Dermis blood vessel endothelial cell (primary cell): ENCODE results near the gene CAMK1G. TPM values are rescaled to one million over a fixed set of nuclear protein-coding genes. Genes with fewer than 3 reads are reported as not detected.

Experiments
- DNase-seq: peaks from one replicate; pipeline ENCODE4 v3.0.0; 2010
- total RNA-seq: library from RNA; depleted of rRNA; stranded (reverse); fragments of >200 nt; gene quantifications from 2 replicates; pipeline ENCODE4 v1.2.3, GENCODE V29; 2014

Gene CAMK1G
- total RNA-seq, 1 donor from 2014 or later = not detected

DNA sequence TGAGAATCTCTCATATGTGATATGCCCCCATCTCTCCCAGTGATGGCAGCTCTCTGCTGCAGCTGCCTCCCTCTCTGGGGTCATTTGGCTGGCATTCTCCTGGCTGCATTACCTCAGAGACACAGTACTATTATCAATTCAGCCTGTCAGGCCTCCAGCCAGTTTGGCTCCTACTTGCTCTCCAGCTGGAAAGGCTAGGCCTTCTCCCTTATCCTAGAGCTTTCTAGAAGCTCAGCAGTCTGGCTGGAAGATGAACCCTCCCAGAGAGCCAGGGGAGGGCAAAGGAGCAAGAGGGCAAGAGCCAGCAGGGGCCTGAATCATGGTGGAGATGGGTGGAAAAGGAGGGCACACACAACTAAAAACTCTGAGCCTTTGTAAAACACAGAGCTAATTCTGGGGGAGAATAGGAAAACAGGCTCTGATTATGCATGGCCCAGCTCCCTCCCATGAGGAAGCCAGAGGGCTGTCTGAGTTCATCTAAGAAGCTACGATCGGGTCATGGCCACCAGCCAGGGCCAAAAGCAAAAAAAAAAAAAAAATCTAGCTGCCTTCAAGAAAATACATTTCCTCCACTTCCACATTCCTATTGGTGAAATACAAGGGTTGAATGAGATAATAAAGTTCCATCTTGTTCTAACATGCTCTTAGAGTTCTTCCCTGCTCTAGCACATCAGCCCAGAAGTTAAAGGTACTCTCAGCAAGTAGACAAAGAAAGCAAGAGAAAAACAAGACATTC lies 59.9 kb downstream of the CAMK1G start:
- peak; percentile 51 for DNase-seq

DNA sequence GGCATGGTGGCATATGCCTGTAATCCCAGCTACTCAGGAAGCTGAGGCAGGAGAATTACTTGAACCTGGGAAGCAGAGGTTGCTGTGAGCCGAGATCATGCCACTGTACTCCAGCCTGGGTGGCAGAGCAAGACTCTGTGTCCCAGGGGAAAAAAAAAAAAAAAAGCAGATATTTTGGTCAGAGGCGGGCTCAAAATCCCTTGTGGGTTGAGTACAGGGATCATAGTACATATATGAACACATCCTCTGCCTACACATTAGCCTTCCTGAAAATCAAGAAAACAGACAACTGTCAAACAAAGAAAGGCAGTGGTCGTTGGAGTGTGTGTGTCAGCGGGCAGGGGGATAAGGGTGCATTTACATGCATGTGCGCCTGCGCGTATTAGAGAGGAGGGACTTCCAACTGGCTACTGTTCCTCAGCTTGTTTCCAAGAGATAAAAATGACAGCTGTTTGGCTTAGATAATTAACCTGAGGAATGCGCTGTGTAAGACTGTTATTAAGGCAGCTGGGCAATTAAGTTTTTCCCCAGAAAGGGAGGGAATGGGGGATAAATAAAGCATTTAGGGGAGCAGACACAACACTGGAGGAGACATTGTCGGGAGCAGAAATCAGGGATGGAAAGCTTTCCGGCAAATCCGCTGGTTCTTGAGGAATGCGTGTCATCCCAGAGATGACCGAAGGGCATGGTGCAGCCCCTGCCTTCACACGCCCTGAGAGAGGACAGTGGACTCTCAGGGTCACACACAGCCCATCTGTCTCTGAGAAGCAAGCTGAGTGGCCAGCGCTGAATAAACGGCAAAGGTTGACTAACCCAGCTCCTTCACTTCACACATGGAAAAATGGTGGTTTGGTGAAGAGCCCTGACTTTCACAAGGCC lies 62.3 kb downstream of the CAMK1G start:
- no peak for DNase-seq

- DNase-seq = no peak
These were observed 63.0 kb downstream of the CAMK1G start for GRCh38 chr1:209646558-209646957.

DNA sequence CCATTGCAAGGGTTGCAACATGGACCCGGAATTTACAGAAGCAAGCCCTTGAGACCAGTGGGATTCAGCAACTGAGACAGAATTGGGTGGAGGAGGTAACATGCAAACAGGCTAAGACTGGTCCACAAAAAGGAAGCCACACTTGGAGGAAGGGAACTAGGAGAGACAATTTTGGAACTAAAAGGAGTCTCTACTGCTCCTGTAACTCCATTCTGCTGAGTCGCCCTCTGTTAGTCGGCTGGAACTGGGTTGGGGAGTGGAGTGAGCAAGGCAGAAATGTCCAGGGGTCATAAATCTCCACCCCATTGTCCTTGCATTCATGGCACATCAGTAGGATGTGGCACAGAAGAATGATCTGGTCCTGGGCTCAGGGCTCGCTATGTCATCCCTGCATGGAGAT lies 63.6 kb downstream of the CAMK1G start:
- no peak for DNase-seq

DNA sequence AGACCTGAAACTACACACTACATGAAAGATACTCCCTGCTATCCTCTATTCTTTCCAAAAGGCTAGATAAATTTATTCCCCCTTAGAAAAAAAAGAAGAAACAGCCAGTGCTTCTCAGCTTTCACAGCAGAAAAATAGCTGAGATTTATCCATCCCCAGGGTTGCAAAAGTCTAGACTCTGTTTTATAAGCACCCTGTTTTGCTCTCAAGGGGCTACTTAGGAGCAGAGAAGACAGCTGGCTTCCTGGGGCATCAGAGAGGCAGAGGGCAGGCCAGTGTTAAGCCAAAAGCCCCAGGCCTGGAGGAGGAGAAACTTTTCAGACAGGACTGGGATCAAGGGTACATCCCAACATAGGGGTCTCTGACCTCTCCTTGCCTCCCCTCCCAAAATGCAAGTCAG lies 64.8 kb downstream of the CAMK1G start:
- no peak for DNase-seq

DNA sequence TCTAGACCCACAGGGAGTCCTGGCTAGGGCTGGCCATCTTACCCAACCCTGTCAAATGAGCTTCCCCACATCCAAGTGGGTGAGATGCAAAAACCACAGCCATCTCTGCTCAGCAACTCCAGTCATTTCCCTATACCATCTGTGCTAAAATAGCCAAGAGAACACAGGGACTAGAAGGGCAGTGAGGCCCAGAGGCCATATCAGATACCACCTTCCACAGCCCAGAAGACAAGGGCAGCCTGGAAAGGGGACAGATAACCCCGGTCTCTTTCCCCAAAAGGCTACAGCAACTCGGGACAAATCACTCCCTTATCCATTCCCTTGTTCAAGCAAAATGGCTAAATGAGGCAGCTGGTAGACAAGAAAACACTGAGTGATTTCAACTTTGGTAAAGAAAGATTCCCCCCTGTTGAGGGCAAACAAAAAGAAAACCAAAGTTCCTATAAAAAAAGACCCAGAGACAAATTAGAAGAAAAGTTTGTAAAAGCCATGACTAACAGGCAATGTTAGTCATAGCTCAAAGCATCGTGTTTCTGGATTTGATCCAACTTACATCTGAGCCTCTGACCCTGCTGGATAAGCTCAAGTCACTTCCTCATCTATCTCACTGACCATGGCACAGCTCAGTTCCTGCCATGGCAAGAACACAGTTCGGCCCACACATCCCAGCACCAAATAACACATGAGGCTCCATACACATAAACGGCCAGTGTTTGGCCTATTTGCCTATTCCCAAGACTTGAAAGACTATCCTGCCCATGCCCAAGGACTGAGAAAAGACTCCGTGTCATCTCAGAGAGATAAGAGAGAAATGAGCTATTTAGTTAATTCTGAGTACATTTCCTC lies 65.6 kb downstream of the CAMK1G start:
- DNase-seq = peak; percentile 97

GRCh38 chr1:209650454-209650853 lies 66.9 kb downstream of the CAMK1G start:
- DNase-seq = no peak

- DNase-seq = peak; percentile 79
These were observed 67.6 kb downstream of the CAMK1G start for GRCh38 chr1:209651138-209651587.

- DNase-seq = no peak
These were observed 68.7 kb downstream of the CAMK1G start, which contains the start of gene LAMB3 for GRCh38 chr1:209652121-209652735. LAMB3 (minus strand) TSS chr1:209652425; CDS start chr1:209650944, 1,481 bp downstream.

DNA sequence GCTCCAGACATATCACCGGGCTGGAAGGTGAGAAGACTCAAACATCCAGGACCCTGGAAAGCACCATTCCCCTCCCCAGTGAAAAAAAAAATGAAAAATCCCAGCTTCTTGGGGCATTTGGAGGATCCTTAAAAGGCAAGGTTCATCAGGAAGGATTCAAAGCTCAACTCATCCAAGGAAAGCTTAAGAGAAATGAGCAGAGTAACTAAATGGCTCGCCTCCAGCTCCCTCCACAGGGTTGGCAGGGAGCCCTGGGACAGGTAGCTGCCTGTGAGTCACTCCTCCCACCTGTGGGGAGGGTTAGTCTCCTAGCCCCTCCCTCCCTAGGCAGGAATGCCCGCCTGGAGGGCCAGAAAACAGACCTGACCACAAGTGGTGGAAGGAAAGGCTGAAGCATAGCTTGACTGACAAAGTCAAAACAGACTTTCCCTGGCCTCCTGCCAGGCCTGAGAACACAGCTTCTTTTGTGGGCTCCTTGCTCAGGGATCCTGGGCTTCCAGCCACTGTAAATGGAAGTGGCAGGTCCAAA lies 69.4 kb downstream of the CAMK1G start:
- peak; percentile 60 for DNase-seq

DNA sequence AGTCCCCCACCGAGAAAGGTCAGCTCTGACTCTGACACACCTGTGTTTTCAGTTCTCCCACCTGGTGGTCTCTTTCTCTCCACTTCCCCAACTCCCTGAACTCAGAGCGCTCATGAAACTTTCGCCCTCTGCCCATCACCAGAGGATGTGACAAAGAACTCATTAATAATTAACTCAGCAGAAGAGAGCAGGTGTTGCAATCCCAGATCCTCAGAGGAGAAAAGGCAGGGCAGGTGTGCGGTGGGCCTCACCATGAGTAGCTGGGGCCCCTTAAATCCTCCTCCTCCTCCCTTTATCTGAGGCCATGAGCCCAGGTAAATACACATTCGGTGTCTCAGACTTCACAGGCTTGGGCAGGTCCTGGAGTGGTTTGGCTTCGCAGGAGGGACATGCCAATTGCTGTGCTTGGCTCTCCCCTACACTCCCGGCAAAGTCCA lies 70.4 kb downstream of the CAMK1G start:
- no peak for DNase-seq

DNA sequence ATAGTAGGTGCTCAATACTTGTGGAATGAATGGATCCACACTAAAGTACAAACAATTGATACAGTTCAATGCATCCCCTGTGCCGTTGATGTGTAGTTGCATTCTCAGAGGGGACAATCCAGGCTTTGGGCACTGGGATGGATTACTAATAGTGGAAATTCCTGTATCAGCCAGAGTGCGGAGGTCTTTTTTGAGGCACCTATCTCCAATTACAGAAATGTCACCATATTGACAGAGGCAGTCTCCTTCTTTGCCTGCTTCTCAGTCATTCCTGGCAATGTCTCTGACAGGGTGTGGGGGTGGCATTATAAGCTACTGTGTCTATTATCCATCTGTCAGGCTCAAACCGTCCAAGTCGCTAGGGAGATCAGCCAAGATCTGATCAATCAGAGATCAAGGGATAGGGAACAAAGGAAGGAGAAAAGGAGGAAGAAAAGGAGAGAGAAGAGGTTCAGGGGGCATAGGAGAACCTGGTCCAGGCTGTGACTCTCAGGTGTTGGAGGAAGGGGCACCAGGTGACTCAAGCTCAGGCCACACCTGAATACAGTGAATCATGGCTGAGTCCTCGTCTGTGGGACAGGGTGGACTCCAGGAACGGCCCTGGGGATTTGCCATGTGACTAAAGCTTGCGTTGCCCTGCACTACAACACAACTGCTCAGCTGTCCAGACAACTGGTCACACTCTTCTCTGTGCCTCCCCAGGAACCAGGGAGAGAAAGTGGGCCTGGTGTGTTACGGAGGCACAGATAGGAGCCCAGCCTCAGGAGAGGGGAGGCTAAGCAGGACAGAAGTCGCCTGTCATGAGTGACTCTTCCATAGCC lies 72.1 kb downstream of the CAMK1G start:
- no peak for DNase-seq

- peak; percentile 60 for DNase-seq
These were observed 73.8 kb downstream of the CAMK1G start for GRCh38 chr1:209657140-209657879.

- no peak for DNase-seq
These were observed 74.4 kb downstream of the CAMK1G start for GRCh38 chr1:209657918-209658317.

- peak; percentile 36 for DNase-seq
These were observed 76.4 kb downstream of the CAMK1G start for GRCh38 chr1:209659909-209660308.

DNA sequence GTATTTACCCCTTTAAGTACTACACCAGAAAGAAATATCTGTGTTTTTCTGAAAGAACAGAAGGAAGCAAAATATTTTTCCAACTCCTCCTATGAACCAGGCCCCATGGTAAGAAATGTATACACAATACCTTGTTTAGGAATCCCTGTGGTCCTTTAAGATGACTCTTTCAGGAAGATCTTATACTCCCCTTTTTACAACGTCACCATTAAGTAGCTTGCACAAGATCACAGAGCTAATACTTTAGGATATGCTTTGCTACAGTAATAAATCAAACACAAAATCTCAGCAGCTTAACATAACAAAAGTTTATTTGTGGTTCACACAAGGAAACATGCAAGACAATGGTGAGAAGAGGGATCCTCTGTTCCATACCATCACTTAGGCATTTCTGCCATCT lies 77.6 kb downstream of the CAMK1G start:
- no peak for DNase-seq

DNA sequence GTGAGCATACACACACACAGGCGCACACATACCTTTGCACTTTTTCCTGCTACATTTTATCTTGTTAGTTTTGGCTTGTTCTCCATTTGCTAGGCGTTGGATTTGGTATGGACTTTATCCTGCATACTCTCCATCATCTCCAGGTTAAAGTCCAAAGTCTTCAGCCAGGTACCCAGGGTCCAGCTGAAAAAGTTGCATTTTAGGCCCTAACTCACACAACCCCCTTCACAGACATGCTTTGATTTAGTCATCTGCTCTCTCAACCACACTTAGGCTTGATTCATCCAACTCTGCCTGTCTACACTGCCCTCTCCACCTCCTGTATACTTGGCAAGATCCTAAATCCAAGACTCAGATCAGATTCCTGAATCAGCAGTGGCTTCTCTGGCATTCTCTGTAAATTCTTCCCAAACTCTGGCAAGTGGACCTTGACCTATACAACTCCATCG lies 79.4 kb downstream of the CAMK1G start:
- DNase-seq = no peak
